ENCODE results near the gene SLC35A1.

Gene SLC35A1

GRCh38 chr6:87543696-87544473 is 71.1 kb downstream of the SLC35A1 start:
- TF ChIP-seq CTCF (IDR thresholded peaks at IDR 0.05; ENCODE audit: borderline replicate concordance, insufficient read depth, low read depth, low read length), result no peak
- no peak overlapping the region for H3K4me3 ChIP-seq (ENCODE audit: low read depth, low read length)

DNA sequence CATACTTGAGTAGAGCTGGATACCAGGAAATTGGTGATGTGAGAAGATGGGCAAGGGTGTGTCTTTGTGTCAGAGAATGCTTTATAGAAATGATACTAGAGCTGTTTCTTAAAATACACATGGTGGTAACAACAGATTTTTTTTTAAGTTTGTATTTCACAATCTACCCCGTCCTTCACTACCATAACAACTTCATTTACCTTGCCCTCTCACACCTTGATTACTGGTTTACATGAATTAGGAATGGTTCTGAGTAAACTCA is 71.6 kb downstream of the SLC35A1 start:
- H3K4me3 ChIP-seq (ENCODE audit: low read depth, low read length), result no peak overlapping the region
- no peak for TF ChIP-seq CTCF (IDR thresholded peaks at IDR 0.05; ENCODE audit: borderline replicate concordance, insufficient read depth, low read depth, low read length)

DNA sequence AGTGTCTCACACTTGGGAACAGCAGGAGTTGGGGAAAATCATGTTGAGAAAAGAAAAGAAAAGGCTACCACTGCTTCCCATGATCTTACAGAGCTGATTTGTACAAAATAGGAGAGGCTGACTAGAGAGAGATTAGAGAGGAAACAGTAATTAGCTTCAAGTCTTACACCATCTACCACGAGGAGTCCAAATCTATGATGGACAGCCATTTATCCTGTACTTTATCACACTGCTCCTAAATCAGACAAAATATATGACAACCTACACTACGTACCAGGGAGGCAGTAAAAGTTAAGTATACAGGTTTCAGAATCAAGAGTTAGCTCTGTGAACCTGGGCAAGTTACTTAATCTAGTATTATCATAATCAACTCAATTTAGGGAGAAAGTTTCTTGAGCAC is 79.0 kb downstream of the SLC35A1 start:
- no peak overlapping the region for H3K4me3 ChIP-seq (ENCODE audit: low read depth, low read length)
- no peak for TF ChIP-seq CTCF (IDR thresholded peaks at IDR 0.05; ENCODE audit: borderline replicate concordance, insufficient read depth, low read depth, low read length)

DNA sequence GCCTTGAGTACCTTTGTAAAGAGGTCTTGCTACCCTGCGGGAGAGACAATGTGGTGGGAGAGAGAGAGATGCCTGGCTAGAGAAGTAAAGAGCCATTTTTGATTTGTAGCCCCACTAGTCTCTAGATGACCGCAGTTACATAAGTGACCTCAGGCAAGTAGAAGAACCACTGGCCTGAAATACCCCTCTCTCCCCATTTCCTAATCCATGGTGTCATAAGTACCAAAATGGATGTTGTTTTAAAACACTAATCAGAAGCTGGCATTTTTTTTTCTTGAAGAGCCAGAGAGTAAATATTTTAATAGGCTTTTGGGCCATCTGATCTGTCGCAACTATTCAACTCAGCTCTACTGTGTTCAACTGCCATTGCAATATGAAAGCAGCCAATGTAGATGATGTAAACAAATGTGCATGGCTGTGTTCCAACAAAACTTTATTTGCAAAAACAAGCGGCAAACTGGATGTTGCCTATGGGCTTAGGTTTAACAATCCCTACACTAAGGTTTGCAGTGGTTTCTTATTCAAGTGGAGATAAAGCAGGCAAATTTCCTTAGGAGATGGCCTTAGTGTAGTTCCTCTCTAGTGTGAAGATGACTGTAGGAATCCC is 80.5 kb downstream of the SLC35A1 start:
- TF ChIP-seq CTCF (IDR thresholded peaks at IDR 0.05; ENCODE audit: borderline replicate concordance, insufficient read depth, low read depth, low read length), result no peak

DNA sequence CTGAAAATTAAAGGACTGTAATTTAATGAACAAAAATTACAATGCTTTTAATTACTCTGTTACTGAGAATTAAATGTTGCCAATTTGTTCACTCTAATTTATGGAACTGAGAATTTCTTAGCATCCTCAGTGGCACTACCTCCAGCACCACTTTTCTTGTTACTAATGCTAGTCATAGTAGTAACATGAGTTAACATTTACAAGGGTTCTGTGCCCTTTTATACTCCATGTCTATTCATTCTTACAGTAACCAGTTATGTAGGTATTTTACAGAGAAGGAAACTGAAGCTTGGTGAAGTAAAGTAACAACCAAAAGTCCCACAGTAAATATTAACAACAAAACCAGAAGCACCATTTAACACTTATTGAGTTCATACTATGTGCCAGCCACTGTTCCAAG is 82.7 kb downstream of the SLC35A1 start:
- no peak for TF ChIP-seq CTCF (IDR thresholded peaks at IDR 0.05; ENCODE audit: borderline replicate concordance, insufficient read depth, low read depth, low read length)
- no peak overlapping the region for H3K4me3 ChIP-seq (ENCODE audit: low read depth, low read length)

More for the DNA sequence above, 80.5 kb downstream of the SLC35A1 start:
- no peak overlapping the region for H3K4me3 ChIP-seq (ENCODE audit: low read depth, low read length)

DNA sequence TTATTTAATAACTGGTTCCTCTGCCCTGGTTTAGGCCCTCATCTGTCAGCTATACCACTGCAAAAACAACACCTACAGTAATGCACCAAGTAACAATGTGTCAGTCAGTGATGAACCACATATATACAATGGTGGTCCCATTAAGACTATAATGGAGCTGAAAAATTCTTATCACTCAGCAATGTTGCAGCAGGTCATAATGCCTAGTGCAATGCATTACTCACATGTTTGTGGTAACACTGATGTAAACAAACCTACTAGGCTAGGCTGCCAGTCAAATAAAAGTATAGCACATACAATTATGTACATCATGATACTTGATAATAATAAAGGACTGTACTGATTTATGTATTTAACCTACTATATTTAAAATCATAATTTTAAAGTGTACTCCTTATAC is 85.7 kb downstream of the SLC35A1 start:
- TF ChIP-seq CTCF (IDR thresholded peaks at IDR 0.05; ENCODE audit: borderline replicate concordance, insufficient read depth, low read depth, low read length), result no peak
- no peak overlapping the region for H3K4me3 ChIP-seq (ENCODE audit: low read depth, low read length)

- H3K4me3 ChIP-seq (ENCODE audit: low read depth, low read length), result no peak overlapping the region
- TF ChIP-seq CTCF (IDR thresholded peaks at IDR 0.05; ENCODE audit: borderline replicate concordance, insufficient read depth, low read depth, low read length), result no peak
Measured at GRCh38 chr6:87561017-87561416, 88.2 kb downstream of the SLC35A1 start.
